ENCODE measurements around the gene CABLES2. TPM values are rescaled to one million over a fixed set of nuclear protein-coding genes. Genes with fewer than 3 reads are reported as not detected.

The CABLES2 gene
- total and polyA plus RNA-seq, 2 of the 4 experiments (the other 2 are of a cell fraction), result 1.4 to 5.1 TPM

- peaks cover 2% of the 10 kb centered on the region; the same call in 1 of the 2 replicates for H3K9me3 ChIP-seq (ENCODE audit: control insufficient read depth, insufficient read depth, low read length)
- H4K8ac ChIP-seq (ENCODE audit: low read depth in 2 of 2, low read length in 2 of 2), result no peak overlapping the region
- H4K20me1 ChIP-seq (ENCODE audit: insufficient read depth, low read length), result no peaks in the 10 kb centered on the region
- intact Hi-C loops (cut with micrococcal nuclease) (no loop called here), in situ Hi-C loops (cut with MboI; ENCODE audit: low sequenced_read_pairs) (no loop called here), dilution Hi-C loops (cut with HindIII; ENCODE audit: low sequenced_read_pairs, unreplicated experiment) (no loop called here)
- ChIA-PET CTCF (no interaction called here), POLR2A (ENCODE audit: unreplicated experiment) (no interaction called here)
- H3K36me3 ChIP-seq (ENCODE audit: control insufficient read depth, insufficient read depth, low read length), result no peaks in the 10 kb centered on the region
- H2BK20ac ChIP-seq (ENCODE audit: low read depth, low read length), result no peak overlapping the region
- H2AK9ac ChIP-seq (replicated peaks; ENCODE audit: low read depth, low read length, poor library complexity), result no peak overlapping the region
- no peak overlapping the region for H3K4me3 ChIP-seq (ENCODE audit: insufficient read depth, low read depth, low read length)
- no peak overlapping the region for H3K14ac ChIP-seq (replicated peaks; ENCODE audit: low read depth, low read length)
- no TSS peak for BruUV-seq (replicated peaks)
- no peak for TF ChIP-seq RCOR1 (IDR thresholded peaks at IDR 0.05; ENCODE audit: insufficient replicate concordance, low read length)
- TF ChIP-seq NFE2L2 (IDR thresholded peaks at IDR 0.05; ENCODE audit: low read depth, low read length), result no peak
- no peak for TF ChIP-seq MAFK (IDR thresholded peaks at IDR 0.05; ENCODE audit: low read depth, low read length)
- no peak for TF ChIP-seq MAZ (IDR thresholded peaks at IDR 0.05; ENCODE audit: borderline replicate concordance, low read depth, low read length)
- H3K9me1 ChIP-seq (ENCODE audit: insufficient read depth, low read length), result no peaks in the 10 kb centered on the region
- H2AK5ac ChIP-seq (ENCODE audit: low read depth, low read length), result no peak overlapping the region
- no peak overlapping the region for H2AFZ ChIP-seq (replicated peaks; ENCODE audit: low read length, poor library complexity)
- H2BK5ac ChIP-seq (ENCODE audit: low read depth, low read length, poor library complexity, severe bottlenecking), result no peak overlapping the region
- H3K4me1 ChIP-seq (ENCODE audit: control insufficient read depth, insufficient read depth, low read length), result no peaks in the 10 kb centered on the region
- no peak overlapping the region for H3K4me2 ChIP-seq (ENCODE audit: low read depth, low read length)
- H4K5ac ChIP-seq (ENCODE audit: low read depth, low read length), result no peak overlapping the region
- DNase-seq (no peak), ATAC-seq (ENCODE audit: low read depth) (no peak)
- no peak overlapping the region for H3K23ac ChIP-seq (ENCODE audit: low read depth, low read length)
- WGBS, 2 experiments (ENCODE audit: extremely low coverage in 2 of 2, insufficient read length in 1 of 2), result 76% methylated on average over 5 of the region's 10 CpGs; no CpG with 5 or more reads in 1 of the 2 experiments
- H3K18ac ChIP-seq (ENCODE audit: low read depth, low read length), result no peak overlapping the region
- H2BK120ac ChIP-seq (ENCODE audit: low read depth, low read length), result no peak overlapping the region
- H3K27ac ChIP-seq (ENCODE audit: insufficient read depth, low read length), result no peak overlapping the region
- no peaks in the 10 kb centered on the region for H3K79me1 ChIP-seq (ENCODE audit: low read depth in 1 of 2, low read length in 2 of 2)
- H3K9ac ChIP-seq (ENCODE audit: low read depth, low read length), result no peak overlapping the region
- H4K91ac ChIP-seq (ENCODE audit: insufficient read depth, low read depth, low read length), result no peak overlapping the region
- H3K56ac ChIP-seq (ENCODE audit: extremely low read depth, insufficient read depth, low read length), result no peak overlapping the region
- H3K27me3 ChIP-seq (ENCODE audit: control insufficient read depth, insufficient read depth, low read length), result peaks cover 27% of the 10 kb centered on the region; the same call in 1 of the 2 replicates
- H2BK15ac ChIP-seq (ENCODE audit: low read depth, low read length), result no peak overlapping the region
- H3K4ac ChIP-seq (ENCODE audit: low read depth, low read length), result no peak overlapping the region
Measured at GRCh38 chr20:62448038-62448437, 41.0 kb upstream of the CABLES2 start.

Data from IMR-90 (cell line).